HCT116 (cell line): Measurements from ENCODE around the gene STX10.

Source experiments
- SIN3A ChIP-seq: IDR thresholded peaks from 2 replicates; pipeline ENCODE4 v1.6.1; 2012; ENCODE audit warnings: low read depth
- ZBTB33 ChIP-seq: IDR thresholded peaks from 2 replicates; pipeline ENCODE4 v1.6.1; 2011; ENCODE audit warnings: mild to moderate bottlenecking, low read length, moderate library complexity; ENCODE audit not compliant: insufficient replicate concordance; ENCODE audit errors: extremely low read depth
- TF ChIP-seq, protein P1 (sequence below), 3 experiments: fragments of 200-600 bp in 1 of 3; sonication (generic) in 1 of 3; IDR thresholded peaks in 2 of 3; conservative IDR thresholded peaks in 1 of 3; 2 replicates each; pipeline ENCODE4 v1.5.1; 2012 to 2017; ENCODE audit warnings: low read depth in 2 of 3, low read length in 2 of 3, antibody characterized with exemption in 1 of 3, borderline replicate concordance in 1 of 3, control low read depth in 1 of 3, mild to moderate bottlenecking in 1 of 3, mixed read lengths in 1 of 3, mixed run types in 1 of 3, moderate library complexity in 1 of 3; ENCODE audit not compliant: insufficient read depth in 1 of 3

DNA sequence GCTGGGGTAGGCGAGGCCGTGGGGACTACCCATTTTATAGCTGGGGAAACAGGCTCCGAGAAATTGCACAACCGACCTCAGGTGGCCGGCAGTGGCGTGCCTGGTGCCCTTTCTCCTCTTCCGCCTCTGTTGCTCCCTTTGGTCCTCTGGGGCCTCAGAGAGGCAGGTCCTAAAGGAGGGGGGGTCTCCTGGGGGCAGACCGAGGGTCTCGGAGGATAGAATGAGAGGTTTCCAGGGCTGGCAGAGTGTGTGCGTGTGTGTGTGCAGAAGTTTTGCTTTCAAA is 11.3 kb downstream of the STX10 start:
- TF ChIP-seq, protein P1, sequence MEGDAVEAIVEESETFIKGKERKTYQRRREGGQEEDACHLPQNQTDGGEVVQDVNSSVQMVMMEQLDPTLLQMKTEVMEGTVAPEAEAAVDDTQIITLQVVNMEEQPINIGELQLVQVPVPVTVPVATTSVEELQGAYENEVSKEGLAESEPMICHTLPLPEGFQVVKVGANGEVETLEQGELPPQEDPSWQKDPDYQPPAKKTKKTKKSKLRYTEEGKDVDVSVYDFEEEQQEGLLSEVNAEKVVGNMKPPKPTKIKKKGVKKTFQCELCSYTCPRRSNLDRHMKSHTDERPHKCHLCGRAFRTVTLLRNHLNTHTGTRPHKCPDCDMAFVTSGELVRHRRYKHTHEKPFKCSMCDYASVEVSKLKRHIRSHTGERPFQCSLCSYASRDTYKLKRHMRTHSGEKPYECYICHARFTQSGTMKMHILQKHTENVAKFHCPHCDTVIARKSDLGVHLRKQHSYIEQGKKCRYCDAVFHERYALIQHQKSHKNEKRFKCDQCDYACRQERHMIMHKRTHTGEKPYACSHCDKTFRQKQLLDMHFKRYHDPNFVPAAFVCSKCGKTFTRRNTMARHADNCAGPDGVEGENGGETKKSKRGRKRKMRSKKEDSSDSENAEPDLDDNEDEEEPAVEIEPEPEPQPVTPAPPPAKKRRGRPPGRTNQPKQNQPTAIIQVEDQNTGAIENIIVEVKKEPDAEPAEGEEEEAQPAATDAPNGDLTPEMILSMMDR (IDR thresholded peaks at IDR 0.05 in 2 of 3, conservative IDR thresholded peaks at IDR 0.05 in 1 of 3; ENCODE audit: borderline replicate concordance in 1 of 3, insufficient read depth in 1 of 3, low read depth in 2 of 3, low read length in 2 of 3) = no peak
- no peak for TF ChIP-seq ZBTB33
- no peak for TF ChIP-seq SIN3A
